Endodermal cell (in vitro differentiated cells): Measurements from ENCODE around the gene FAM193B. TPM values are rescaled to one million over a fixed set of nuclear protein-coding genes. Genes with fewer than 3 reads are reported as not detected.

Experiments
- DNase-seq: peaks from one replicate; pipeline ENCODE4 v3.0.0-alpha.2; 2017
- H3K27ac ChIP-seq: 2 replicates; pipeline ENCODE4 v1.5.1; 2013; ENCODE audit warnings: mild to moderate bottlenecking, low read depth, low read length, moderate library complexity
- H3K27me3 ChIP-seq: 2 replicates; pipeline ENCODE4 v1.6.1; 2013; ENCODE audit warnings: mild to moderate bottlenecking, low read length, moderate library complexity; ENCODE audit not compliant: insufficient read depth, control insufficient read depth, poor library complexity, severe bottlenecking
- H3K36me3 ChIP-seq: 2 replicates; pipeline ENCODE4 v1.7.0; 2013; ENCODE audit warnings: mild to moderate bottlenecking, low read length, moderate library complexity; ENCODE audit not compliant: control insufficient read depth, insufficient read depth
- H3K4me1 ChIP-seq: one replicate; pipeline ENCODE4 v1.7.0; 2013; ENCODE audit warnings: low read length; ENCODE audit not compliant: control insufficient read depth, insufficient read depth
- H3K4me3 ChIP-seq: 2 replicates; pipeline ENCODE4 v1.5.1; 2013; ENCODE audit warnings: mild to moderate bottlenecking, low read length, moderate library complexity
- H3K9ac ChIP-seq: 2 replicates; pipeline ENCODE4 v1.6.1; 2013; ENCODE audit warnings: mild to moderate bottlenecking, low read length, moderate library complexity; ENCODE audit not compliant: poor library complexity, severe bottlenecking; ENCODE audit errors: extremely low read depth
- H3K9me3 ChIP-seq: 2 replicates; pipeline ENCODE4 v1.6.1; 2013; ENCODE audit warnings: mild to moderate bottlenecking, low read length, moderate library complexity; ENCODE audit not compliant: control insufficient read depth
- H3K27ac Mint-ChIP-seq: 2 replicates; pipeline ENCODE4 v1.8.0; 2020; ENCODE audit warnings: mixed read lengths
- H3K27me3 Mint-ChIP-seq: 2 replicates; pipeline ENCODE4 v1.8.0; 2021; ENCODE audit warnings: mild to moderate bottlenecking, mixed read lengths; ENCODE audit not compliant: insufficient read depth
- H3K36me3 Mint-ChIP-seq: 2 replicates; pipeline ENCODE4 v1.8.0; 2020; ENCODE audit warnings: low read depth, mixed read lengths
- H3K4me1 Mint-ChIP-seq: 2 replicates; pipeline ENCODE4 v1.8.0; 2020; ENCODE audit warnings: mixed read lengths
- H3K4me3 Mint-ChIP-seq: 2 replicates; pipeline ENCODE4 v1.8.0; 2020; ENCODE audit warnings: mild to moderate bottlenecking, moderate library complexity, mixed read lengths
- H3K9me3 Mint-ChIP-seq: 2 replicates; pipeline ENCODE4 v1.8.0; 2020; ENCODE audit warnings: mild to moderate bottlenecking, mixed read lengths
- CTCF ChIP-seq: fragments of 200-600 bp; sonication (generic); conservative IDR thresholded peaks from 2 replicates; pipeline ENCODE4 v1.5.0; 2021; ENCODE audit warnings: antibody characterized with exemption, mild to moderate bottlenecking
- WGBS, 2 experiments: methylation state at CpG; one replicate each; pipeline versions ENCODE4 v1.1.5 to v1.1.7; 2013; ENCODE audit warnings: missing lambda C conversion rate in 2 of 2, mixed read lengths in 1 of 2; ENCODE audit not compliant: insufficient coverage in 1 of 2, insufficient read length in 1 of 2; 5-methylcytosine and 5-hydroxymethylcytosine counted together
- total RNA-seq, 2 donors: library from RNA; stranded (reverse); fragmentation: NEBNext Ultra II Directional in 1 of 2; extraction: Animal tissue kit (Norgen Biotek cat#: 25700) in 1 of 2; gene quantifications; 2 replicates in 1 of 2; 3 replicates in 1 of 2; pipeline ENCODE4 v1.2.1, GENCODE V29; 2021

FAM193B gene
- total RNA-seq, 2 donors from 2014 or later = 112 to 115 TPM

- H3K9me3 Mint-ChIP-seq = no peaks in the 10 kb centered on the region
- peaks cover 4% of the 10 kb centered on the region for H3K27me3 Mint-ChIP-seq
- H3K27ac Mint-ChIP-seq = no peak overlapping the region
- H3K4me3 Mint-ChIP-seq = no peak overlapping the region
- WGBS, 2 experiments = 96% methylated on average over 2 of the region's 2 CpGs; no CpG with 5 or more reads in 1 of the 2 experiments
- DNase-seq = no peak
- H3K4me3 ChIP-seq = no peak overlapping the region
- H3K4me1 ChIP-seq = no peaks in the 10 kb centered on the region
- H3K36me3 Mint-ChIP-seq = peaks cover 38% of the 10 kb centered on the region
- H3K9ac ChIP-seq = no peak overlapping the region
- H3K9me3 ChIP-seq = no peaks in the 10 kb centered on the region
- peaks cover 39% of the 10 kb centered on the region for H3K36me3 ChIP-seq
- no peaks in the 10 kb centered on the region for H3K27me3 ChIP-seq
- H3K27ac ChIP-seq = no peak overlapping the region
- H3K4me1 Mint-ChIP-seq = peaks cover 11% of the 10 kb centered on the region
- no peak for TF ChIP-seq CTCF
These were observed 42.4 kb upstream of the FAM193B start for GRCh38 chr5:177596775-177597238.

- H3K27ac Mint-ChIP-seq = no peak overlapping the region
- no peaks in the 10 kb centered on the region for H3K9me3 Mint-ChIP-seq
- H3K4me3 ChIP-seq = no peak overlapping the region
- H3K36me3 ChIP-seq = peaks cover 39% of the 10 kb centered on the region
- H3K4me3 Mint-ChIP-seq = no peak overlapping the region
- peaks cover 4% of the 10 kb centered on the region for H3K27me3 ChIP-seq
- no peak for DNase-seq
- no peak overlapping the region for H3K27ac ChIP-seq
- peaks cover 11% of the 10 kb centered on the region for H3K4me1 Mint-ChIP-seq
- peaks cover 4% of the 10 kb centered on the region for H3K27me3 Mint-ChIP-seq
- no peaks in the 10 kb centered on the region for H3K9me3 ChIP-seq
- H3K9ac ChIP-seq = no peak overlapping the region
- H3K36me3 Mint-ChIP-seq = peaks cover 38% of the 10 kb centered on the region
- 80 to 95% methylated on average over 1 to 2 of the region's 2 CpGs for WGBS, 2 experiments
- no peaks in the 10 kb centered on the region for H3K4me1 ChIP-seq
- TF ChIP-seq CTCF = no peak
These were observed 41.8 kb upstream of the FAM193B start for GRCh38 chr5:177595991-177596774.

- peaks cover 38% of the 10 kb centered on the region for H3K36me3 Mint-ChIP-seq
- H3K4me3 ChIP-seq = no peak overlapping the region
- 97% methylated on average over 4 to 8 of the region's 8 CpGs for WGBS, 2 experiments
- no peaks in the 10 kb centered on the region for H3K4me1 ChIP-seq
- no peak overlapping the region for H3K27ac Mint-ChIP-seq
- no peak for DNase-seq
- peaks cover 39% of the 10 kb centered on the region for H3K36me3 ChIP-seq
- no peaks in the 10 kb centered on the region for H3K9me3 Mint-ChIP-seq
- H3K4me3 Mint-ChIP-seq = no peak overlapping the region
- H3K27me3 ChIP-seq = peaks cover 14% of the 10 kb centered on the region
- no peak for TF ChIP-seq CTCF
- no peak overlapping the region for H3K9ac ChIP-seq
- H3K9me3 ChIP-seq = no peaks in the 10 kb centered on the region
- H3K4me1 Mint-ChIP-seq = peaks cover 5% of the 10 kb centered on the region
- H3K27me3 Mint-ChIP-seq = peaks cover 15% of the 10 kb centered on the region
- H3K27ac ChIP-seq = no peak overlapping the region
These were observed 40.7 kb upstream of the FAM193B start for GRCh38 chr5:177595026-177595585.
